ENCODE measurements around the gene RNF114.

- TF ChIP-seq POLR2A (IDR thresholded peaks at IDR 0.05) (no peak), CTCF (IDR thresholded peaks at IDR 0.05) (no peak)
Measured at GRCh38 chr20:49995586-49995985, 59.4 kb downstream of the RNF114 start.

Measured in esophagus squamous epithelium (tissue), 4 donors.